ENCODE data around the gene BMP7.

DNA sequence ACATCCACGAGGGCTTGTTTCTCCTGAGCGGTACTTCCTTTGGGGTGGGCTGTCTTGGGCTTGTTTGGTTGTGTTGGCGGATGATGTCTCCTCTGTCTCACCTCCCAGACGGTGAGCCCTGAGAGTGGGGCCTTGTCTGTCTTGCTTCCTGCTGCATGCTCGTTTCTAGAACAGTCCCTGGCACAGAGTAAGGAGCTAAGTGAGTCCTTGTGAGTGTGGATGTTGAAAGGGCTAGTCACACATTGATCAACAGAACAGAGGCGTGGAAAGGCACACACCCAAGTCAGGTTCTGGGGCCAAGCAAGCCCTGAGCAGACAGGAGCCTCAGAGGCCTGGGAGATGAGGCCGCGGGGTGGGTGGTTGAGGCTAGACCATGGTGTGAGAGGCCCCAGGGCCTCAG, 111.0 kb downstream of the BMP7 start:
- no peak for TF ChIP-seq POLR2AphosphoS5 (IDR thresholded peaks at IDR 0.05; ENCODE audit: borderline replicate concordance, low read depth, low read length)
- no peak for TF ChIP-seq EZH2 (IDR thresholded peaks at IDR 0.05)
